Muscle layer of colon (tissue), 2 donors: ENCODE results near the gene HES1.
"Not testable (repeated sequence)": the region's sequence is repeated elsewhere in the genome, so short reads cannot be mapped to it uniquely, and the experiment has no call there.

Experiments
- H3K27ac ChIP-seq: one replicate; pipeline ENCODE4 v1.7.0; 2013; ENCODE audit warnings: low read depth, mild to moderate bottlenecking, low read length, moderate library complexity
- H3K27me3 ChIP-seq, 2 donors: one replicate each; pipeline ENCODE4 v1.7.0; 2013; ENCODE audit warnings: low read length in 2 of 2, mild to moderate bottlenecking in 2 of 2; ENCODE audit not compliant: insufficient read depth in 2 of 2, control insufficient read depth in 1 of 2
- H3K36me3 ChIP-seq: one replicate; pipeline ENCODE4 v1.7.0; 2013; ENCODE audit warnings: mild to moderate bottlenecking, low read length; ENCODE audit not compliant: insufficient read depth
- H3K4me1 ChIP-seq: one replicate; pipeline ENCODE4 v1.7.0; 2013; ENCODE audit warnings: mild to moderate bottlenecking, low read length; ENCODE audit not compliant: insufficient read depth
- H3K4me3 ChIP-seq, 2 donors: one replicate each; pipeline ENCODE4 v1.7.0; 2013; ENCODE audit warnings: low read length in 2 of 2, low read depth in 1 of 2, mild to moderate bottlenecking in 1 of 2, moderate library complexity in 1 of 2
- H3K9ac ChIP-seq: one replicate; pipeline ENCODE4 v1.7.0; 2013; ENCODE audit warnings: low read length
- H3K9me3 ChIP-seq: one replicate; pipeline ENCODE4 v1.7.0; 2013; ENCODE audit warnings: mild to moderate bottlenecking, low read length
- donor health status: abdominal sarcoma.
- donor health status: Adenocarcinoma of cecum.

HES1 gene, protein sequence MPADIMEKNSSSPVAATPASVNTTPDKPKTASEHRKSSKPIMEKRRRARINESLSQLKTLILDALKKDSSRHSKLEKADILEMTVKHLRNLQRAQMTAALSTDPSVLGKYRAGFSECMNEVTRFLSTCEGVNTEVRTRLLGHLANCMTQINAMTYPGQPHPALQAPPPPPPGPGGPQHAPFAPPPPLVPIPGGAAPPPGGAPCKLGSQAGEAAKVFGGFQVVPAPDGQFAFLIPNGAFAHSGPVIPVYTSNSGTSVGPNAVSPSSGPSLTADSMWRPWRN

DNA sequence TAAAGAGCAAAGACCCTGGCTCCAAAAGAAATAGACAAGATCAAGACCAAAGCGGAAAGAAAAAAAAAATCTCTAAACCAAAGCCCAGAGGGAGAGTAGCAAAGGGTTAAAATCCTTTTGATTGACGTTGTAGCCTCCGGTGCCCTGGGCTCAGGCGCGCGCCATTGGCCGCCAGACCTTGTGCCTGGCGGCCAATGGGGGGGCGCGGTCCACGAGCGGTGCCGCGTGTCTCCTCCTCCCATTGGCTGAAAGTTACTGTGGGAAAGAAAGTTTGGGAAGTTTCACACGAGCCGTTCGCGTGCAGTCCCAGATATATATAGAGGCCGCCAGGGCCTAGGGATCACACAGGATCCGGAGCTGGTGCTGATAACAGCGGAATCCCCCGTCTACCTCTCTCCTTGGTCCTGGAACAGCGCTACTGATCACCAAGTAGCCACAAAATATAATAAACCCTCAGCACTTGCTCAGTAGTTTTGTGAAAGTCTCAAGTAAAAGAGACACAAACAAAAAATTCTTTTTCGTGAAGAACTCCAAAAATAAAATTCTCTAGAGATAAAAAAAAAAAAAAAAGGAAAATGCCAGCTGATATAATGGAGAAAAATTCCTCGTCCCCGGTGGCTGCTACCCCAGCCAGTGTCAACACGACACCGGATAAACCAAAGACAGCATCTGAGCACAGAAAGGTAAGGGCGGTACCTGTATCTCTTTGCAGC, at the start of gene HES1:
TSS of gene HES1 (plus strand) at position 343 of the 713 bp plus-strand sequence. CDS start at position 576, 233 bp downstream.
- Histone ChIP-seq H3K4me1 (peaks cover 31% of the 10 kb centered on the region), H3K36me3 (no peaks in the 10 kb centered on the region), H3K9ac (peak within 1 kb of the TSS; percentile 62), H3K9me3 (no peaks in the 10 kb centered on the region), H3K27ac (peak within 1 kb of the TSS; percentile 94), H3K27me3 (no peaks in the 10 kb centered on the region), H3K4me3 (peak within 1 kb of the TSS; percentile 72 to 78)

DNA sequence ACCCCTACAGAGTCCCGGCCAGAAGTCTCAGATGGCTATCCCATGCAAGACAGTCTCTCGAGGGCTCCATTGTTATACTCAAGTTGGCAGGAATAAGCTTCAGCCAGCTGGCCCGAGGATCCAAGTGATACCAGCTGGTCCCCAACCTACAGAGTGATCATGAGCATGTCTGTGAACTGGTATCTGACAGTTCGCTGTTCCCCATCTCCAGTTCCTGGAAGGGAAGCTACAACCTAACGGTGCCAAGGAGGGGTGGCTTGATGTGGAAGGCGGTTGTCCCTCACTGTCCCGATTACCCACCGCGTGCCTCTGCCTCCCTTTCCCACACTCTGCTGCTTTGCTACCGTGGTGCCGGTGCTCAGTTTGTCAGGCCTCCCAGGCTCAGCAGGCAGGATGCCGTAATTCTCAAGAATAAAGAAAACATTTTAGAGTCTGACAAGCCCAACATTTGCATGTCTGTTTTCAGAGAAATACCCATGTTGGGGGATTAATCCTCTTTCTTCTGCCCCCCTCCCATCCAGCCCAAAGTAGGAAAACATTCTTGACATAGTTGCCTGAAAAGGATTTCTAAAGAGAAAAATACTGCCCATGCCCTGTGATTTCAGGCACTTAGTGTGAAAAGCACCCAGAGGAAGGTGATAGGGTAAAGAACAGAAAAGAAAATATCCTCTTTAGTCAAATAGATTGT, 49.4 kb upstream of the HES1 start:
- no peaks in the 10 kb centered on the region for H3K36me3 ChIP-seq
- H3K4me3 ChIP-seq, result no peak overlapping the region
- no peaks in the 10 kb centered on the region for H3K27me3 ChIP-seq
- peaks cover 3% of the 10 kb centered on the region for H3K4me1 ChIP-seq
- H3K27ac ChIP-seq, result no peak overlapping the region
- H3K9me3 ChIP-seq, result no peaks in the 10 kb centered on the region
- no peak overlapping the region for H3K9ac ChIP-seq

DNA sequence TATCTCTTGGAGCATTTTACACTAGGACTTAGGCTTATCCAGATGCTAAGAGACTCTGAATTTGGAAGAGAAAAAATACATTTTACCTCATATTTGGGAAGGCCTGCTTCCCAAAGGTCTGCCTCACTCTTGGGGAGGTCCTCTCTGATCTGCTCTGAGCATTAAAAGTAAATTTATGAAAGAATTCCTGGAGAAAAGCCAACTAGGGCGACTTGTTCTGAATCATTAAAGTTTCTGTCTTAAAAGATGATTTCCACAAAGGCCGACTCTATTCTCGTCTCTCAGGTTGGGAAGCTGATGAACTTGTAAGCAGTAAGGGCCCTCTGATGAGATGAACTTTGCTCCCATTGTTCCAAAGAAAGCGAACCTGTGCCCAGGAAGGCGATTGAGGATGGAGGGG, 48.7 kb upstream of the HES1 start:
- no peak overlapping the region for H3K27ac ChIP-seq

DNA sequence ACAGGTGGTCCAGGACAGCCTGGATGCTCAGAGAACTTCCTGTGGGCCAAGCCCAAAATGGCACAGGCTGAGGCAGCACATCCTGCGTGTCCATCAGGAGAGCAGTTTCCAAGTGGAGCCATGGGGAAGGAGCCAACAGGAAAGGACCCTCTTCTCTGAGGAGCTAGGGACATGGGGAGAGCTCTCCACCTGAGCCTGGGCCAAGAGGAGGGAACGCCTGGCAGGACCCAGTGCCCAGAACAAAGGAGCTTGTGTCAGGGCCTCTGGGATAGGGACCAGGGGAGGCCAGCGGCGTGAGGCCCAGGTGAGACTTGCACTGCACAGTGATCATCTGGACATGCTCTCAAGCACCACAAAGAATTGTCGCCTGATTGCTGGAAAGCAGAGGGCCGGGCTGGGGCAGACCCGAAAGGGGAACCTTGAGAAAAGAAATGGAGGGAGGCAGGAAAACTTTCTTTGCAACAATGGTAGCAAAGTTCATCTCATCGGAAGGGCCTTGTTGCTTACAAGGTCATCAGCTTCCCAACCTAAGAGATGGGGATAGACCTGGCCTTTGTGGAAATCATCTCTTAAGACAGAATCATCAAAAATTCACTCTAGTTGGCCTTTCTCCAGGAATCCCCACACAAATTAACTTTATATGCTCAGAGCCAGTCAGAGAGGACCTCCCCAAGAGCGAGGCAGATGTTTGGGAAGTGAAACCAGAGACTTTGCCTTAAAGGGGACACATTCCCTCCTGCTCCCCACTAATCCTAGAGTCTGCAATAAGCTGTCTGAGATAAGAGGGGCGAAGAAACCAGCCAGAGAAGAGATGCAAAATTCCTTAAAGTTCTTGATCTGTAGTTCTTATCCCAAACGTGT, 47.7 kb upstream of the HES1 start:
- Histone ChIP-seq H3K9ac (no peak overlapping the region), H3K4me1 (peaks cover 3% of the 10 kb centered on the region), H3K4me3 (no peak overlapping the region), H3K36me3 (no peaks in the 10 kb centered on the region), H3K27ac (no peak overlapping the region), H3K27me3 (no peaks in the 10 kb centered on the region), H3K9me3 (no peaks in the 10 kb centered on the region)

More for the DNA sequence above, 48.7 kb upstream of the HES1 start:
- no peaks in the 10 kb centered on the region for H3K27me3 ChIP-seq
- no peaks in the 10 kb centered on the region for H3K9me3 ChIP-seq
- H3K4me3 ChIP-seq, result no peak overlapping the region
- no peak overlapping the region for H3K9ac ChIP-seq
- no peaks in the 10 kb centered on the region for H3K36me3 ChIP-seq
- H3K4me1 ChIP-seq, result peaks cover 3% of the 10 kb centered on the region

DNA sequence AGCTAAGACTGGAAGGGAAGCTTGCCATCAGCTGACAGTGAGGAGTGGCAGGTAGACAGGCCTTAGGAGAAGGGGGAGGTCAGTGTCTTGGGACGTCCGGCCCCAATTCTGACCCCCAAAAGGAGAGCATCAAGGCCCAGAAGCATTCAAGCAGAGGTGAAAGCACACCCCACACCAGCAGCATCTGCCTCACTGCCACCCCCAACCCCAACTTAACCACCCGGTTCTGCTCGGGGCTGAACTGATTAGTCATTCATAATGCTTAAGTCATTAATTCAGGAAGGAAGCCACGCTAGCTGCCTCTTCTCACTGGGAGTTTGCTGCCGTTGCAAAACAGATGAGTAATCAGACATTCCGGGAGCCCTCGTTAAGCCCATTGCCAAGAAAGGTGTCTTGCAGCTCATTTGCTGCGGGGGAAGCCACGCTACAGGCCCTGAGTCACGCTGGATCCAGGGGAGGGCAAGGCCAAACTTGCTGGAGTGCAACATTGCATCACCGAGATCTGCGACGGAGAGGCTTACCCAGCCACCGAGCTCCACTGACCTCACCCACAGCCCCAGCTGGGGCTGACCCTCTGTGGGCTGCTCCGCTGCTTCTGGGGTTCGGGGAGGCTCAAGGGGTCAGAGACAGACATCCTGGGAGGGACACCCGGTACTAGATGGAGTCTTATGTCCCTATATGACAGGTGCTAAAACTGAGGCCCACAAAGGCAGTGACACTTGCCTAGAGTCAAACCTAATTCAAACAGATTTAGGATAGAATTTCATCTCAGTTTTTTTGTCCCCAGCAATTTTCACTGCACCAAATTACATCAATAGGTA, 46.4 kb upstream of the HES1 start:
- Histone ChIP-seq H3K27ac (no peak overlapping the region), H3K4me3 (no peak overlapping the region), H3K9me3 (no peaks in the 10 kb centered on the region), H3K4me1 (peaks cover 3% of the 10 kb centered on the region), H3K9ac (no peak overlapping the region), H3K36me3 (no peaks in the 10 kb centered on the region), H3K27me3 (no peaks in the 10 kb centered on the region)

DNA sequence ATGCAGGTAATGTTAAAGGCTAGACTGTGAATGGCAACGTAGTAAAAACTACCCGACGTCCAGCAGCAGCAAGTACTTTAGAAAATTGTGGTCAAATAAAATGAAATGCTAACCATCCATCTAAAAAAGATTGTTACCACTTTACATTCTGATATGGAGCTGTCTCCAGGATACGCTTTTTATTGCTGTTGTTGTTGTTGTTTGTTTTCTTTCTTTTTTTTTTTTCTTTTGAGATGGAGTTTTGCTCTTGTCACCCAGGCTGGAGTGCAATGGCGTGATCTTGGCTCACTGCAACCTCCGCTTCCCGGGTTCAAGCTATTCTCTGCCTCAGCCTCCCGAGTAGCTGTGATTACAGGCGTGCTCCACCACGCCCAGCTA, 45.8 kb upstream of the HES1 start:
- H3K9me3 ChIP-seq, H3K36me3 ChIP-seq, H3K27ac ChIP-seq, H3K4me1 ChIP-seq, H3K9ac ChIP-seq, H3K4me3 ChIP-seq, H3K27me3 ChIP-seq: not testable (repeated sequence)

DNA sequence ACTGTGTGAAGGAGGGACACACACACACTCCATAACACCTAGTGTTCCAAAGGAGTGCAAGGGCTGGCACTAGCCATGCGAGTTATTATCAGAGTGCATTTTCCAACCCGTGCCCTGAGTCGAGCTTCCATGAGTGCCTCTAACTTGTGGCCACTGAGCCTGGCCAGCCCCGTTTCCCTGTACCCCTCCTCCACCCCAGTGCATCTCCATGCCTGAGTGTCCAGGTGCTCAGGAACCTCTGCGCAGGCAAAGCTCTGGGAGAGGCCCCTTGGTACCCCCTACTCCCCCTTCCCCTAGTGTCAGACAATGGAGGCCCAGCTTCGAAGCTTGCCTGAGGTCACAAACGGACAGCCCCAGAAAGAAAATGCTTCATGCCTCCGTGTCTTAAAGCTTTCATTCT, 45.2 kb upstream of the HES1 start:
- Histone ChIP-seq H3K9me3 (no peaks in the 10 kb centered on the region), H3K27me3 (no peaks in the 10 kb centered on the region), H3K36me3 (no peaks in the 10 kb centered on the region), H3K4me1 (peaks cover 3% of the 10 kb centered on the region), H3K27ac (no peak overlapping the region), H3K4me3 (no peak overlapping the region), H3K9ac (no peak overlapping the region)

DNA sequence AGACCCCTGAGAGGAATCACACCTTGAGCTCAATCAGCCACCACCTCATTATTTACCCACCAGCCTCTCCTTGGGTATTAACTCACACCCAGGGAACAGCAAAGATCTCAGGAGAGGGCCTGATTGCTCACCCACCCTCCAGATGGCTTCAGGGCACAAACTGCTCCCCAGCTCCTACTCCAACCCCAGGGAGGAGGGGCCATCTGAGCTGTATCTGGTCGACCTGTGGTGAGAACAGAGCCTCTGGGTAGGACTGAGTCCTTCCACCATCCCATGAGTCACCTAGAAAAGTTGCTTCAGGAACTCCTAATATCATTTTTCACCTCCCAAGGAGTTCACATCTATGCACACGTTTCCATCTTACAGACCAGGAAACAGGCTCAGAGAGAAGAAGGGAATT, 44.8 kb upstream of the HES1 start:
- Histone ChIP-seq H3K4me1 (peaks cover 3% of the 10 kb centered on the region), H3K9me3 (no peaks in the 10 kb centered on the region), H3K9ac (no peak overlapping the region), H3K27ac (no peak overlapping the region), H3K27me3 (no peaks in the 10 kb centered on the region), H3K36me3 (no peaks in the 10 kb centered on the region), H3K4me3 (no peak overlapping the region)

DNA sequence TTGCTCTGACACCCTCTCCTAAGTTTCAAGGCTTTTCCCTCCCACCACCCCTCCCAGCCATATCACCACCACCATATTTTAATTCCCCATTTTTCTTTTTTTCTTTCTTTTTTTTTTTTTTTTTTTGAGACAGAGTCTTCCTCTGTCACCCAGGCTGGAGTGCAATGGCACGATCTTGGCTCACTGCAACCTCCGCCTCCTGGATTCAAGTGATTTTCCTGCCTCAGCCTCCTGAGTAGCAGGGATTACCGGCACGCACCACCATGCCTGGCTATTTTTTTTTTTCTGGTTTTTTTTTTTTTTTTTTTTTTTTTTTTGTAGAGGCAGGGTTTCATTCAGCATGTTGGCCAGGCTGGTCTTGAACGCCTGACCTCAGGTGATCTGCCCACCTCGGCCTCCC, 44.1 kb upstream of the HES1 start:
- H3K36me3 ChIP-seq, H3K9me3 ChIP-seq, H3K4me1 ChIP-seq, H3K27ac ChIP-seq, H3K9ac ChIP-seq, H3K4me3 ChIP-seq, H3K27me3 ChIP-seq: not testable (repeated sequence)

DNA sequence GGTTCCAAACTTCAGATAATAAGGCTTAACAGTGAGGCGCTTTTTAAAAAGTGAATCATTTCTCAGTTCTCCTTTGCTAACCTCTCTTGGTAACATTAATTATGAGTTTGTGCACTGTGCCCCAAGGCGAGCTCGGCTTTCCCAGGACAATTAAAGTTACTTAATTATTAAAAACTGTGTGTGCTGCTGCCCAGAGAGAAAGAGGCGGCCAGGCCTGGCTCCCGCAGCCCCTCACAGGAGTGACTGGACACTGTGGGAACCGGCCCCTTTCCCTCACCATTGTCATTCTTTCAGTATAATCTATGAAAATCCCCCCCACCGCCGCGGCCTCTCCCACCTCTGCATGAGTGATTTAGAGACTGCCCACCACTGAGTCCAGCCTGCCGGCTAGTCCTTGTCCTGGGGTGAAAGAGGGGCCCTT, 43.1 kb upstream of the HES1 start:
- Histone ChIP-seq H3K9me3 (no peaks in the 10 kb centered on the region), H3K9ac (no peak overlapping the region), H3K27me3 (no peaks in the 10 kb centered on the region), H3K4me1 (peaks cover 3% of the 10 kb centered on the region), H3K4me3 (no peak overlapping the region), H3K27ac (no peak overlapping the region), H3K36me3 (no peaks in the 10 kb centered on the region)
